ENCODE measurements around the gene WNT11.

GRCh38 chr11:76148941-76149613, 57.2 kb downstream of the WNT11 start:
- no peak for TF ChIP-seq JUND (IDR thresholded peaks at IDR 0.05)
- no peak for TF ChIP-seq ZBTB33 (IDR thresholded peaks at IDR 0.05; ENCODE audit: borderline replicate concordance, low read depth)
- TF ChIP-seq RAD21 (IDR thresholded peaks at IDR 0.05; ENCODE audit: low read length): no peak
- TF ChIP-seq MXI1 (IDR thresholded peaks at IDR 0.05; ENCODE audit: low read depth, low read length): no peak
